CD4-positive, alpha-beta T cell treated with Interferon gamma for 1 hour (primary cell): ENCODE data around the gene SPECC1L.
A peak's percentile ranks its signal among the peaks of the same experiment; 100 is the strongest.

ENCODE experiments used
- DNase-seq: peaks from one replicate; pipeline ENCODE4 v3.0.0-alpha.2; 2020

SPECC1L gene

GRCh38 chr22:24417200-24417599 lies 146.6 kb downstream of the SPECC1L start:
- DNase-seq: no peak

GRCh38 chr22:24417901-24418641 lies 147.4 kb downstream of the SPECC1L start:
- DNase-seq: no peak

DNA sequence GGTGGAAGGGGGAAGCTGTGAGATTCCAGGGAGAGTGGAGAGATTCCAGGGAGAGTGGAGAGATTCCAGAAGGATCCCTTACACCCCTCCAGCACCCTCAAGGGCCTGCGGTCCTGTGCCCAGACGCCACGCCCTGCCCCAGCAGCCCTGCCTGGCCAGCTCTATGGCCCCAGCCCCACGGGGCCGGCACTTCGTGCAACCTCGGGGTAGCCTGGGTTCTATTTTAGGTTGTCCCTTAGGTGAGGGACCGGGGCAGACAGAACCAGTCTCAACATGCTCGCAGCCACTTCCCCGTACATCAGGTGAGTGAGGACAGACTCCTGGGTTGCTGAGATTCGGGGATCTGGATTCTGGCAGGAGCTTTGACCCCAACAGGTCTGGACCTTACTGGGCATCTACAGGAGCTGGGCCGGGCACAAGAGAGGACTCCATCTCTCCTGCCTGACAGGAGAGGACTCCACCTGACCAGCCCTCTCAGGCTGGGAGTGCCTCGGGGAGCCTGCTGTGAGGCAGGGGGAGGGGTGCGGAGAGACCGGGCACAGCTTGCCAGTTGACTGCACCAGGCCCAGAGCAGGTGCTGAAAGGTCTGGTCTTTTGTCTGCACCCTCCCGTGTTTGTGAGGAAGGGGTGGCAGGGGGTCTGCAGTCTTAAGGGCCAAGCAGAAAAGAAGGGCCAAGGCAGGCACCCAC lies 148.3 kb downstream of the SPECC1L start:
- no peak for DNase-seq

- DNase-seq: no peak
Observed at GRCh38 chr22:24419475-24419850, 148.8 kb downstream of the SPECC1L start.

- no peak for DNase-seq
Observed at GRCh38 chr22:24420072-24420976, 149.7 kb downstream of the SPECC1L start.

GRCh38 chr22:24420977-24421343 lies 150.3 kb downstream of the SPECC1L start:
- no peak for DNase-seq

DNA sequence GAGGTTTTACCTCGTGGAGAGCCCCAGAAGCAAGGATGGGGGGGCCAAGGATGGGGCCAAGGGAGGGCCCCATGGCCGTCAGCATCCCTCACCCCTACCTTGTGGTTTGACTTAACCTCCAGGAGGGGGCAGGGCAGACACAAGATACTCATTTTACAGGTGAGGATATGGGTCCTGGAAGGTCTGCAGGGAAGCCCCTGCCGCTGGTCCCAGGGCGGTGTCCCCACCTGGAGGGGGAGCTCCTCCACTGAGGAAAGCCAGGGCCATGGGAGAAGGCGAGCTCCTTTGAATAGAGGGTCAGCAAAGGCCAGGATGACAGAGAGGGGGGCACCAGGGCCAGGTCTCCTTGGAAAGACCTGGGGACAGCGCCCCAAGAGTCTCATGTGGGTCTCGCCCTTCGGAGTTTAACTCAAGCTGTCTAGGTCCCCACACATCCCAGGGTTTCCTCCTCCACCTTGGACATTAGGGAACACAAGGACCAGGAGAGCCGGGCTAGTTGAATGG lies 150.8 kb downstream of the SPECC1L start:
- peak; percentile 48 for DNase-seq

DNA sequence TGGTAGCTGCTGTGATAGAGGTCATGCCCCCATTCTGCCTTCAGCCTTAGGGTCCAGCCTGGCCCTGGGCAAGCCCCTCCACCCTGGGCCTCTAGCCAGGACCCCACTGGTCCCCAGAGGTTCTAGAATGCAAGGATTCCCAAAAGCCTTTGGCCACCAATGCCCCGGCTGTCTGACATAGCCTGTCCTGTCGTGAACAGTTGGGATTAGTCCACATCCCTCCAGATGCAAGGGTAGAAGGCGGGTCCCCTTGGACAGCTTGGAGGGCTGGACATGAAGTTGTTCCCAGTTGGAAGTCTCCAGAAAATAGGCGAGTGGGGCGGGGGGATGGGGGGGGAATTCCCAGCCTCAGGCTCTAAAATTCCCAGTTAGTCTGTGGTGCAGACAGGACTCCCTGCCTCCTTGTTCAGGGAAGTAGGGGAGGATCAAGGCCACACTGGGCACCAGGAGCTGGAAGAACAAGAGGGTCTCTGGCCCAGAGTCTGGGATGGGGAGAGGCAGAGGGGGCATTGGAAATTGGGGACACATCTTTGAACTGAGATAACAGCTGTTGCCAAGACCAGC lies 151.6 kb downstream of the SPECC1L start:
- no peak for DNase-seq

GRCh38 chr22:24423519-24424000 lies 152.9 kb downstream of the SPECC1L start:
- peak; percentile 54 for DNase-seq

GRCh38 chr22:24424001-24424900 lies 153.6 kb downstream of the SPECC1L start:
- peak; percentile 30 for DNase-seq

GRCh38 chr22:24424901-24425775 lies 154.5 kb downstream of the SPECC1L start:
- DNase-seq: no peak

- DNase-seq: no peak
Observed at GRCh38 chr22:24426436-24426835, 155.8 kb downstream of the SPECC1L start.

DNA sequence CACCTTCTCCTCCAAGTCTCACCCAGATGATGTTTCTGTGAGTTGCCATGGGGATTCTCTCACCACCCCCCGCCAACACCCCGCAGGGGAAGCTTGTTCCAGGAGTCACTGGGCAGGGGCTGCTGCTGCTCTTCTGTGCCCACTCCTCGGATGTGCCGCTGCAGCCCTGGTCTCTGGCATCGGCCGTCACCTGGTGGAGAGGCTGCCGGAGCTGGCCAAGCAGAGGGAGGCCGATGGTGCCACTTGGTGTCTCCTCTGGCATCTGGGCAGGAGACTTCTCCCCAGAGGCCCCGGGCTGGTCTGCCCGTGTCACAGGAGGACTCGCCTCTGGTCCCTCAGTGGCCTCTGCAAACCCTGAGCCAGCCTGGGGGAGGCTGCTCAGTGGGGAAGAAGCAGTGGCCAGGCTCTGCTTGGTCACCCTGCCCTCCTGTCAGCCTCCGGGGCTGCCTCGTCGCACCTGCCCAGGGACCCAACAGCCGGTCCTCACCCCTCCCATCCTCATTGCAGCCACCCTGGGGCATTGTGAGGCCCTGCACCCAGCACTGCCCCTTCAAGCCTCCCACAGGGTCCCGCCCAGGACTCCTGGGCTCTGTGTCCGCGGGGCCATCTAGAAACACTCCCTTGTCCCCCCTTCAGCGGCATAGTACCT lies 156.3 kb downstream of the SPECC1L start:
- DNase-seq: no peak

- DNase-seq: peak; percentile 89
Observed at GRCh38 chr22:24427500-24428164, 157.0 kb downstream of the SPECC1L start, which contains the start of gene ADORA2A. Gene ADORA2A, plus strand, starts transcription at chr22:24427599. Its CDS starts 5,806 bp downstream, at chr22:24433405.

DNA sequence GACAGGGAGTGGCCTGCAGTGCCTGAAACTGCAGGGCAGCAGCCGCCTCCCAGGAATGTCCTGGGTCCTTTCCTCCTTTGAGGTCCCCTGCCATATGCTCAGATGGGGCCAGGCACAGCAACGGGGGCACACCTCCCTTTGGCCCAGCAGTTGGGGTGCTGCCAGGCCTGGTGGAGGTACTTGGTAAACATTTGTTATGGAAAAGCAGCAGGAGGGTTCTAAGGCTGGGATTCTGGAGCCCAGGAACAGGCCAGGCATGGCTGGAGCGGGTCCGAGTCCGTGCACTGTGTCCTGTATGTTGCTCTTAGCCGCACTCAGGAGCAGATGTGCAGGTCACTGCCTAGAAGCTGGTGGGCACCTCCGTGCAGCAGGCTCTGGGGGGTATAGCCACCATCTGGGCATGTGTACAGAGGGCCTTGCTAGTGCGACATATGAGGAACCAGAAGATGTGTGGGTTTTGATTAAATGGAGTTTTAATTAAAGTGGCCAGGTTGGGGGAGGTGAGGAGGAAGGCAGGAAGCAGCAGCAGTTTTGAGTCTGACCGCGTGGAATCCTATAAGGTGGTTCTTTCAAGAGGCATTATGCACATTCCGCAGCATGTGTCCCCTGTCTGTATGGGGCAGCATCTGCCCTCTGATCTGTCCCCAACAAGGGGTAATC lies 158.2 kb downstream of the SPECC1L start:
- DNase-seq: no peak

DNA sequence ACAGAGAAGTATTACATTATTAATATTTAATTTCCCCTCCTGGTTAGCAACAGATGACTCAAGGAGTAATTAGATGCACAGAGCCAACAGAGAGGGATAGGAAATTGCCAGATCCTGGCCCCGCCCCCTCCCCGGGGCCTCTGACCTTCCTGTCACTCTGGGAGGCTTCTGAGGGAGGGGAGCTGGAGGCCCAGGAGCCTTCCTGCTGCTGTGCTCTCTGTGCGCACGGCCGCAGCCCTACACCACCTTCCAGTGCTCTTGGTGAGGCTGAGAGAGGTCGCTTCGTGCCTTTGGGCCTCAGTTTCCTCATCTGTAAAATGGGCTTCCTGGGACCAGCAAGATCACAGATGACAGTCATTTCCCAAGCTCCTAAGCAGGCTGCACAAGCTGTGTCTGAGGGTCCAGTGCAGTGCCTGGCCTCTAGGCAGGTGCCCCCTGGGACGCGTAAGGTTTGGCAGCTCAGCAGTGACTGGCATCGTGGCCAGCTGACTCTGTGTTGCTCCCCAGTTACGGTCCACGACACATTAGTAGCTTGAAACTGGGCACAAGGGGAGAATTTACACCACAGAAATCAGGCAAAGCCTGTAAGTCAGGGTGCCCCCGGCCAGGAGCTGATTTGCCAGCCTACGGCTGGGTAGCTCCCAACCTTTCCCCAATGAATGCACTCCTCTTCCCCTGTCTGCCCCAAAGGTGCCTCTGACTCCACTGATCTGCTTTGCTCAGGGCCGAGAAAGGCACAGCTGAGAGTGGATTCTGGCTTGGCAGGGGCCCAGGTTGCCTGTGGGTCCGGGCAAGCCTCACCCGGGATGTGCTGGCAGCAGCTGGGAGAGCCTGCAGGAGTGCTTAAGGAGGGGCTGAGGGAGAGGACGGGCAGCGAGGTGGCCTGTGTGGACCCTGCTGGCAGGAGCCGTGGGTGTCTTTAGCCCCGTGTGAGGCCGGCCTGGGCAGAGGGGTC lies 159.1 kb downstream of the SPECC1L start:
- DNase-seq: peak; percentile 68
